HG03280 (cell line): ENCODE measurements around the gene APBA3.
A peak's percentile ranks its signal among the peaks of the same experiment; 100 is the strongest.
"Not testable (repeated sequence)": the region's sequence is repeated elsewhere in the genome, so short reads cannot be mapped to it uniquely, and the experiment has no call there.

Experiments
- ATAC-seq: cut with Tn5 transposase; IDR thresholded peaks from one replicate; pipeline ENCODE4 v1.9.1; 2021; ENCODE audit warnings: mild to moderate bottlenecking, moderate library complexity; ENCODE audit not compliant: unreplicated experiment

APBA3 gene

GRCh38 chr19:3771906-3772455 is 10.5 kb upstream of the APBA3 start, which contains the start of gene RAX2:
RAX2 (minus strand) TSS chr19:3772228; CDS start chr19:3771742, 486 bp downstream.
- no peak for ATAC-seq

GRCh38 chr19:3771000-3771905 is 9.8 kb upstream of the APBA3 start:
- ATAC-seq = no peak

DNA sequence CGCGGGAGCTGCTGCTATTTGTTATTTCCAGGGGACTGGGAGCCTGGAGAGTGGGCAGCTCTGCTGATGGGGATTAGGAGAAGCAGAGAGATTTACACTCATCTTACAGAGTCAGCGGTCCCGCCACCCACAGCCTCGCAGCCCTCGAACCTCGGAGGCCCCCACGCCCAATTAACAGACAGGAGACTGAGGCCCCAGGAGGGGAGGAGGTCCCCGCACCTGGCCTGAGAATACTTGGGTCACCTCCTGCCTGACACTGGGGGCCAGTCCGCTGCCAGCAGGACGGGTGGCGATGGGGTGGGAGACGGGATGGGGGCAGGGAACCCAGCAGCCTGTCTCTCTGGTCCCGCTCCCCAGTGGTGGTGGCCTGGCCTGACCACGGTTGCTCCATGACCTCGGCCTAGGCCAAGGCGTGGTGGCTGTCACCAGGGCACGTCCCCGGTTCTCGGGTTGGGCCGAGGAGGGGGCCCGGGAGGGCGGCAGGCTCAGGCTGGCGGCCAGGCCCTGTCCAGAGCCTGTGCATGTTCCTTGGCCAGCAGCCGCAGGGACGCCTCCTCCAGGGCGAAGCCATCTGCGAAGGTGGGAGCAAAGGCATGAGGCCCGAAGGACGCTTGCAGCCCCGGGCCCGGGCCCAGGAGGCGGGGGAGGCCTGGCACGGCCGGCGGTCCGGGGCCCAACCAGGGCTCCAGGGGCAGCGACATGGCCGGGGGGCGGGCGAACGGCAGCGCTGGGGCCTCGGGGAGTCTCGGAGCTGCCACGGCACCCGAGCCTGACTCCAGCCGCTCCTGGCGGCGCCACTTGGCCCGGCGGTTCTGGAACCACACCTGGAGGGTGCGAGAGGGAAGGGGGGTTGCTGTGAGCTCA is 8.9 kb upstream of the APBA3 start:
- no peak for ATAC-seq

DNA sequence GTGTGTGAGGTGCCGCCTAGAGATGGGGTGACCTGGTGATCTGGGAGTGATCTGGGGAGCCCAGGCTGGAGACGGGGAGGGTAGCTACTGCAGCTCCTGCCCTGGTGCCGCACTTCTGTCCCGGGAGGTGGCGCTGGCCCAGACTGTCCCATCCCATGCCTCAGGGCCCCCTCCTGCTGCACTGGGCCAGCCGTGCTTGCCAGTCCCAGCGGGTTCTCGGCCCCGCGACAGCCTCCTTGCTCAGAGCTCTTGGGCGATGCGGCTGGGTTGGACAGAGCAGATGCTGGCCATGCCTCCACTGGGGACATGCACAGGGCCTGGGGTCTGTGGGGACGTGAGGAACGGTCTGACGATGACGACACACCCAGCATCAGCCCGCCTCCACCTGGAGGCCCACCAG is 8.0 kb upstream of the APBA3 start:
- ATAC-seq = no peak

- no peak for ATAC-seq
Observed at GRCh38 chr19:3768748-3769099, 7.2 kb upstream of the APBA3 start.

GRCh38 chr19:3768015-3768747 is 6.7 kb upstream of the APBA3 start:
- ATAC-seq = no peak

GRCh38 chr19:3767050-3767449 is 5.6 kb upstream of the APBA3 start:
- no peak for ATAC-seq

DNA sequence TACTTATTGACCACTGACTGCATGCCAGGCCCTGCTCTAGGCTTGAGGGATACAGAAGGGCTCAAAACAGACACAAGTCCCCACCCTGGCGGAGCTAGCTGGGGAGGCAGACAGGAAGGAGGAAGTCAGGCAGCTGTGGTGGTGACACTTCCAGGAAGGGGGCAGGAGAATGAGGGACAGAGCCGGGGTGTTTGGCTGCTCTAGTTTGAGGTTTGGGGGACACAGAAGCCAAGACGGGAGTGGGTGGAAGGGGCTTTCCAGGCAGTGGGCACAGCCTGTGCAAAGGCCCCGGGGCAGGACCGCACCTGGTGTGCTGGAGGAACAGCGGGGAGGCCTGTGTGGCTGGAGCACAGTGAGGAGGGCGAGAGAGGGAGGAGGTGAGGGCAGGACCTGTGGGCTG is 5.0 kb upstream of the APBA3 start:
- no peak for ATAC-seq

GRCh38 chr19:3765757-3766156 is 4.3 kb upstream of the APBA3 start:
- ATAC-seq = not testable (repeated sequence)

GRCh38 chr19:3765121-3765520 is 3.6 kb upstream of the APBA3 start:
- ATAC-seq = no peak

GRCh38 chr19:3762501-3763459 is 1.3 kb upstream of the APBA3 start, which contains the start of gene MRPL54:
MRPL54 (plus strand) TSS chr19:3762682; CDS start chr19:3762701, 19 bp downstream.
- peak; percentile 73 for ATAC-seq

GRCh38 chr19:3762130-3762473 is 610 bp upstream of the APBA3 start:
- ATAC-seq = no peak

DNA sequence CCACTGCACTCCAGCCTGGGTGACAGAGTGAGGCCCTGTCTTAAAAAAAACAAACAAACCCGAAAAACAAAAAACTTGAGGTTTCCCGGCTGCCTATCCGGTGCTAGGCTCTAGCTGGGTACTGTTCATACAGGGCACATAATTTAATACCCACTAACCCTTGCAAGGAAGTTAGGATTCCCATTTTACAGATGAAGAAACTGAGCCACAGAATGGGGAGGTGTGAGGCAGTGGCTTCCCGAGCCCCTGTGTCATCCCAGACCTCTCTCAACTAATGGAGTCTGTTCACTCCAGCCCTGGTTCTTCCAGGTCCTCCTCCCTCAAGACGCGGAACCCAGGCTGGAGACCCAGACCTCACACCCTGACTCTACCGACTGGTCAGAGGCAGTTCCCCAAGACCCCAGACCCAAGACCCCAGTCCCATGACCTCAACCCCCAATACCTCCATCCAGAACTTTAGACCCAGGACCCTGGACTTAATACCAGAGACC is 576 bp downstream of the APBA3 start:
- ATAC-seq = no peak

- no peak for ATAC-seq
Observed at GRCh38 chr19:3759482-3760254, 1.8 kb downstream of the APBA3 start.

GRCh38 chr19:3758297-3758696 is 3.2 kb downstream of the APBA3 start:
- not testable (repeated sequence) for ATAC-seq

GRCh38 chr19:3757705-3758104 is 3.8 kb downstream of the APBA3 start:
- not testable (repeated sequence) for ATAC-seq

DNA sequence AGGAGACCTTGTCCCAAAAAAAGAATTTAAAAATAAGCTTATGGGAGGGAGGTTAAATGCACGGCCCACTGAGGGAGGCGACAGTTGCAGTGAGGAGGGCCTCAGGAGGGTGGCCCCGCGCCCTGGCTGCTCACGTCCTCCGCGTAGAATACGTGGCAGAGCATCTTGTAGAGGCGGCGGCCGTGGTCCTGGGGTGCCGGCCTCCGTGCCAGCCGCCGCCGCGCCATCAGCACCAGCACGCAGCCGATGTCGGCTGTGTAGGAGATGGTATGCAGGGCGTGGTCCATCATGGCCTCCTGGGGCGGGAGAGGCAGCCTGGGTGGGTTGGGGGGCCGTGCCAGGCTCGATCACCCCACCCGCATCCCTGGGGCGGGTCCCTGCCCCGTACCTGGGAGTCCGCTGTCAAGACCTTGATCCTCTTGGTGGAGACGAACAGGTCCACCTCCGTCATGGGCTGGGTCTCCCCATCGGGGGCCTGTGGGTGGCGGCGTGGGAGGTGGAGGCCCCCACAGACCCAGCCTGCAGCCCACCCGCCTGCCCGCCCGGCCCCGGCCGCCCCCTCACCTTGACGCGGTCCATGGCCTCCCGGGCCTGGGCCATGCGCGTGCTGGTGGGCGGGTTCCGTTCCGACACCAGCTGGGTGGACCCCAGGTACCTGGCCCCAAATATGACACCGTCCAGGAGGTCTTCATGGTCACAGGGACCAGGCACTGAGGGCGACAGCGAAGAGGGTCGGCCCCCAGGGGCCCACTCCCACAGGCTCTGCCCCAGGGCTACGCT is 7.7 kb downstream of the APBA3 start:
- no peak for ATAC-seq

- ATAC-seq = no peak
Observed at GRCh38 chr19:3752492-3752891, 9.0 kb downstream of the APBA3 start.
